Naive thymus-derived CD4-positive, alpha-beta T cell (primary cell): ENCODE measurements around the gene IL1RAPL1. TPM values are rescaled to one million over a fixed set of nuclear protein-coding genes. Genes with fewer than 3 reads are reported as not detected.
"Not testable (repeated sequence)": the region's sequence is repeated elsewhere in the genome, so short reads cannot be mapped to it uniquely, and the experiment has no call there.

Experiments
- ATAC-seq: fragments of 150-1000 bp; cut with Tn5 transposase; 2 replicates; pipeline ENCODE4 v1.10.0; 2021; ENCODE audit warnings: mild to moderate bottlenecking, moderate library complexity
- CTCF ChIA-PET: fragments of 350-600 bp; sonication (Branson Sonifier 250); formaldehyde crosslinking; loops from one replicate; lab custom pipeline; 2021; ENCODE audit warnings: antibody characterized with exemption; lab: Charles Lee
- POLR2A ChIA-PET: fragments of 350-600 bp; sonication (Branson Sonifier 250); formaldehyde crosslinking; loops from one replicate; lab custom pipeline; 2021; ENCODE audit warnings: antibody characterized with exemption, inconsistent platforms; lab: Charles Lee
- DNase-seq, 9 donors: peaks; one replicate each; pipeline versions ENCODE4 v3.0.0 to v3.0.0-alpha.2; 2020 to 2022; ENCODE audit warnings: mixed read lengths in 1 of 9
- H3K27ac ChIP-seq: one replicate; pipeline ENCODE4 v1.7.0; 2013; ENCODE audit warnings: mild to moderate bottlenecking, low read depth, low read length, moderate library complexity
- H3K27me3 ChIP-seq, 2 donors: one replicate each; pipeline ENCODE4 v1.7.0; 2013; ENCODE audit warnings: low read length in 2 of 2, mild to moderate bottlenecking in 2 of 2, moderate library complexity in 2 of 2; ENCODE audit not compliant: control insufficient read depth in 2 of 2, insufficient read depth in 2 of 2
- H3K36me3 ChIP-seq, 3 experiments: 1 replicate in 2 of 3; 2 replicates in 1 of 3; pipeline ENCODE4 v1.7.0; 2013; ENCODE audit warnings: low read length in 3 of 3, mild to moderate bottlenecking in 3 of 3, moderate library complexity in 1 of 3; ENCODE audit not compliant: insufficient read depth in 3 of 3, control insufficient read depth in 2 of 3
- H3K4me1 ChIP-seq, 2 donors: one replicate each; pipeline ENCODE4 v1.7.0; 2013; ENCODE audit warnings: low read length in 2 of 2, mild to moderate bottlenecking in 2 of 2, moderate library complexity in 1 of 2; ENCODE audit not compliant: control insufficient read depth in 2 of 2, insufficient read depth in 2 of 2
- H3K4me3 ChIP-seq: 2 replicates; pipeline ENCODE4 v1.7.0; 2013; ENCODE audit warnings: mild to moderate bottlenecking, low read length
- H3K9me3 ChIP-seq, 3 experiments: 1 replicate in 2 of 3; 2 replicates in 1 of 3; pipeline ENCODE4 v1.7.0; 2013; ENCODE audit warnings: low read length in 3 of 3; ENCODE audit not compliant: control insufficient read depth in 2 of 3
- H3K27ac Mint-ChIP-seq, 9 donors: one replicate each; pipeline ENCODE4 v1.8.0; 2020 to 2022; ENCODE audit warnings: mixed read lengths in 9 of 9, mild to moderate bottlenecking in 8 of 9, moderate library complexity in 5 of 9, inconsistent platforms in 2 of 9
- H3K27me3 Mint-ChIP-seq, 5 donors: one replicate each; pipeline ENCODE4 v1.8.0; 2021 to 2022; ENCODE audit warnings: mixed read lengths in 5 of 5, mild to moderate bottlenecking in 1 of 5
- H3K36me3 Mint-ChIP-seq, 5 donors: one replicate each; pipeline ENCODE4 v1.8.0; 2020 to 2022; ENCODE audit warnings: mixed read lengths in 5 of 5, mild to moderate bottlenecking in 3 of 5, inconsistent platforms in 1 of 5
- H3K4me1 Mint-ChIP-seq, 7 donors: one replicate each; pipeline ENCODE4 v1.8.0; 2020 to 2022; ENCODE audit warnings: mixed read lengths in 7 of 7, mild to moderate bottlenecking in 3 of 7, inconsistent platforms in 1 of 7
- H3K4me3 Mint-ChIP-seq, 10 donors: one replicate each; pipeline ENCODE4 v1.8.0; 2020 to 2022; ENCODE audit warnings: mild to moderate bottlenecking in 10 of 10, mixed read lengths in 10 of 10, moderate library complexity in 6 of 10, inconsistent platforms in 2 of 10
- H3K9me3 Mint-ChIP-seq, 11 donors: one replicate each; pipeline ENCODE4 v1.8.0; 2020 to 2022; ENCODE audit warnings: mixed read lengths in 11 of 11, mild to moderate bottlenecking in 4 of 11, inconsistent platforms in 1 of 11, moderate library complexity in 1 of 11
- intact Hi-C, 2 donors: fragments of 100-400 bp; cut with micrococcal nuclease; formaldehyde crosslinking; loops; one replicate each; pipeline ENCODE4 v1.15.1; 2023
- polyA plus RNA-seq, 2 donors: library from polyadenylated mRNA; unstranded; fragments of 300-500 nt; fragmentation: Illumina TruSeq; gene quantifications; one replicate each; pipeline ENCODE4 v1.2.3, GENCODE V29; 2021
- total RNA-seq, 6 experiments: library from RNA in 5 of 6; stranded (reverse) in 5 of 6; gene quantifications; 1 replicate in 5 of 6; 2 replicates in 1 of 6; pipeline ENCODE4 v1.2.3 and lab custom pipeline; 2021 to 2026

Gene IL1RAPL1
- total and polyA plus RNA-seq, 7 experiments from 2014 or later: not detected

- DNase-seq: no peak
- no peaks in the 10 kb centered on the region for H3K27me3 ChIP-seq
- ChIA-PET CTCF (no interaction called here), POLR2A (no interaction called here)
- no peaks in the 10 kb centered on the region for H3K36me3 Mint-ChIP-seq
- no peaks in the 10 kb centered on the region for H3K4me1 Mint-ChIP-seq
- H3K27ac Mint-ChIP-seq: no peak overlapping the region
- no peaks in the 10 kb centered on the region for H3K27me3 Mint-ChIP-seq
- H3K9me3 ChIP-seq: no peaks in the 10 kb centered on the region
- peaks cover 0 to 4% (median 0%) of the 10 kb centered on the region in 11 donors for H3K9me3 Mint-ChIP-seq
- no peak overlapping the region for H3K27ac ChIP-seq
- H3K36me3 ChIP-seq: no peaks in the 10 kb centered on the region
- H3K4me3 Mint-ChIP-seq: no peak overlapping the region
- H3K4me1 ChIP-seq: no peaks in the 10 kb centered on the region
- no peak overlapping the region for H3K4me3 ChIP-seq
- no peak for ATAC-seq
- intact Hi-C loops: no loop called here
Measured at GRCh38 chrX:29297171-29297800, 710.0 kb downstream of the IL1RAPL1 start.

GRCh38 chrX:29299684-29300083 lies 712.4 kb downstream of the IL1RAPL1 start:
- H3K27me3 ChIP-seq: no peaks in the 10 kb centered on the region
- no peaks in the 10 kb centered on the region for H3K4me1 ChIP-seq
- Mint-ChIP-seq H3K9me3 (peaks cover 0 to 5% (median 1%) of the 10 kb centered on the region in 11 donors), H3K4me3 (no peak overlapping the region), H3K27ac (no peak overlapping the region), H3K27me3 (no peaks in the 10 kb centered on the region), H3K4me1 (no peaks in the 10 kb centered on the region), H3K36me3 (no peaks in the 10 kb centered on the region)
- no peak overlapping the region for H3K4me3 ChIP-seq
- intact Hi-C loops: no loop called here
- H3K36me3 ChIP-seq: no peaks in the 10 kb centered on the region
- no peak for DNase-seq
- ChIA-PET POLR2A (no interaction called here), CTCF (no interaction called here)
- no peak for ATAC-seq
- H3K27ac ChIP-seq: no peak overlapping the region
- no peaks in the 10 kb centered on the region for H3K9me3 ChIP-seq

- no peaks in the 10 kb centered on the region for H3K4me1 ChIP-seq
- no peak for ATAC-seq
- H3K9me3 ChIP-seq: no peaks in the 10 kb centered on the region
- H3K4me1 Mint-ChIP-seq: no peaks in the 10 kb centered on the region
- H3K27ac Mint-ChIP-seq: no peak overlapping the region
- intact Hi-C loops: no loop called here
- ChIA-PET CTCF (no interaction called here), POLR2A (no interaction called here)
- no peaks in the 10 kb centered on the region for H3K36me3 ChIP-seq
- no peak overlapping the region for H3K4me3 ChIP-seq
- no peaks in the 10 kb centered on the region for H3K27me3 ChIP-seq
- no peak overlapping the region for H3K4me3 Mint-ChIP-seq
- no peak for DNase-seq
- no peak overlapping the region for H3K27ac ChIP-seq
- no peaks in the 10 kb centered on the region for H3K36me3 Mint-ChIP-seq
- peaks cover 0 to 7% (median 1%) of the 10 kb centered on the region in 11 donors for H3K9me3 Mint-ChIP-seq
- no peaks in the 10 kb centered on the region for H3K27me3 Mint-ChIP-seq
Measured at GRCh38 chrX:29308726-29309125, 721.5 kb downstream of the IL1RAPL1 start.

GRCh38 chrX:29315931-29316330 lies 728.7 kb downstream of the IL1RAPL1 start:
- no peaks in the 10 kb centered on the region for H3K36me3 Mint-ChIP-seq
- intact Hi-C loops: no loop called here
- Histone ChIP-seq H3K9me3 (no peaks in the 10 kb centered on the region), H3K4me3 (no peak overlapping the region), H3K4me1 (no peaks in the 10 kb centered on the region), H3K27ac (no peak overlapping the region), H3K27me3 (no peaks in the 10 kb centered on the region), H3K36me3 (no peaks in the 10 kb centered on the region)
- no peak overlapping the region for H3K27ac Mint-ChIP-seq
- H3K4me1 Mint-ChIP-seq: no peaks in the 10 kb centered on the region
- no peak for DNase-seq
- ChIA-PET CTCF (no interaction called here), POLR2A (no interaction called here)
- peaks cover 0 to 6% (median 0%) of the 10 kb centered on the region in 11 donors for H3K9me3 Mint-ChIP-seq
- ATAC-seq: no peak
- no peaks in the 10 kb centered on the region for H3K27me3 Mint-ChIP-seq
- no peak overlapping the region for H3K4me3 Mint-ChIP-seq

- Mint-ChIP-seq H3K4me1 (no peaks in the 10 kb centered on the region), H3K36me3 (no peaks in the 10 kb centered on the region), H3K27me3 (no peaks in the 10 kb centered on the region), H3K27ac (no peak overlapping the region), H3K9me3 (peaks cover 0 to 11% (median 1%) of the 10 kb centered on the region in 11 donors), H3K4me3 (no peak overlapping the region)
- H3K4me3 ChIP-seq: no peak overlapping the region
- no peaks in the 10 kb centered on the region for H3K27me3 ChIP-seq
- POLR2A ChIA-PET: no interaction called here
- H3K4me1 ChIP-seq: no peaks in the 10 kb centered on the region
- H3K27ac ChIP-seq: no peak overlapping the region
- intact Hi-C loops: no loop called here
- CTCF ChIA-PET: no interaction called here
- DNase-seq: no peak
- no peaks in the 10 kb centered on the region for H3K9me3 ChIP-seq
- no peak for ATAC-seq
- no peaks in the 10 kb centered on the region for H3K36me3 ChIP-seq
Measured at GRCh38 chrX:29318012-29318411, 730.8 kb downstream of the IL1RAPL1 start.

- intact Hi-C loops, H3K27me3 Mint-ChIP-seq, POLR2A ChIA-PET, H3K4me1 Mint-ChIP-seq, H3K27ac ChIP-seq, H3K27ac Mint-ChIP-seq, H3K4me3 ChIP-seq, H3K36me3 ChIP-seq, H3K27me3 ChIP-seq, H3K9me3 ChIP-seq, H3K9me3 Mint-ChIP-seq, H3K36me3 Mint-ChIP-seq, H3K4me1 ChIP-seq, H3K4me3 Mint-ChIP-seq, ATAC-seq, CTCF ChIA-PET, DNase-seq: not testable (repeated sequence)
Measured at GRCh38 chrX:29332429-29332828, 745.2 kb downstream of the IL1RAPL1 start.

- H3K4me1 Mint-ChIP-seq, H3K27me3 Mint-ChIP-seq, intact Hi-C loops, H3K27ac Mint-ChIP-seq, H3K36me3 Mint-ChIP-seq, H3K36me3 ChIP-seq, H3K27me3 ChIP-seq, H3K4me3 ChIP-seq, DNase-seq, H3K9me3 Mint-ChIP-seq, H3K4me1 ChIP-seq, CTCF ChIA-PET, H3K27ac ChIP-seq, H3K4me3 Mint-ChIP-seq, ATAC-seq, POLR2A ChIA-PET, H3K9me3 ChIP-seq: not testable (repeated sequence)
Measured at GRCh38 chrX:29333091-29333490, 745.8 kb downstream of the IL1RAPL1 start.
